ENCODE results near the gene PEAK1.
A peak's percentile ranks its signal among the peaks of the same experiment; 100 is the strongest.
"Not testable (repeated sequence)": the region's sequence is repeated elsewhere in the genome, so short reads cannot be mapped to it uniquely, and the experiment has no call there.

The PEAK1 gene

GRCh38 chr15:77420610-77421369 lies 886 bp upstream of the PEAK1 start, which contains the start of gene HMG20A:
Gene HMG20A, plus strand, starts transcription at chr15:77420888. Its CDS starts 37,520 bp downstream, at chr15:77458408.
- peak; percentile 33 to 41 for DNase-seq (ENCODE audit: low read depth in 2 of 2)

GRCh38 chr15:77418966-77419835 lies 703 bp downstream of the PEAK1 start:
- peak; percentile 12 to 21 for DNase-seq (ENCODE audit: low read depth in 2 of 2)

GRCh38 chr15:77418391-77418965 lies 1.4 kb downstream of the PEAK1 start:
- no peak for DNase-seq (ENCODE audit: low read depth in 2 of 2)

- DNase-seq (ENCODE audit: low read depth in 2 of 2), result no peak
These were observed 2.3 kb downstream of the PEAK1 start for GRCh38 chr15:77417602-77418001.

- no peak for DNase-seq (ENCODE audit: low read depth in 2 of 2)
These were observed 3.0 kb downstream of the PEAK1 start for GRCh38 chr15:77416954-77417353.

GRCh38 chr15:77416148-77416455 lies 3.8 kb downstream of the PEAK1 start:
- no peak for DNase-seq (ENCODE audit: low read depth in 2 of 2)

- no peak for DNase-seq (ENCODE audit: low read depth in 2 of 2)
These were observed 4.3 kb downstream of the PEAK1 start for GRCh38 chr15:77415450-77416147.

- no peak for DNase-seq (ENCODE audit: low read depth in 2 of 2)
These were observed 5.0 kb downstream of the PEAK1 start for GRCh38 chr15:77414789-77415442.

GRCh38 chr15:77413699-77414349 lies 6.1 kb downstream of the PEAK1 start:
- DNase-seq (ENCODE audit: low read depth in 2 of 2), result no peak

GRCh38 chr15:77412972-77413698 lies 6.8 kb downstream of the PEAK1 start:
- no peak for DNase-seq (ENCODE audit: low read depth in 2 of 2)

GRCh38 chr15:77411619-77411976 lies 8.3 kb downstream of the PEAK1 start:
- no peak for DNase-seq (ENCODE audit: low read depth in 2 of 2)

GRCh38 chr15:77410701-77411618 lies 8.9 kb downstream of the PEAK1 start:
- DNase-seq (ENCODE audit: low read depth in 2 of 2), result no peak

GRCh38 chr15:77410157-77410500 lies 9.8 kb downstream of the PEAK1 start:
- not testable (repeated sequence) for DNase-seq (ENCODE audit: low read depth in 2 of 2)

- no peak for DNase-seq (ENCODE audit: low read depth in 2 of 2)
These were observed 10.4 kb downstream of the PEAK1 start for GRCh38 chr15:77409259-77410156.

GRCh38 chr15:77406846-77407245 lies 13.1 kb downstream of the PEAK1 start:
- no peak for DNase-seq (ENCODE audit: low read depth in 2 of 2)

GRCh38 chr15:77406173-77406759 lies 13.6 kb downstream of the PEAK1 start:
- DNase-seq (ENCODE audit: low read depth in 2 of 2), result not testable (repeated sequence)

GRCh38 chr15:77402740-77403379 lies 17.0 kb downstream of the PEAK1 start:
- no peak for DNase-seq (ENCODE audit: low read depth in 2 of 2)

Measured in stimulated activated CD4-positive, alpha-beta T cell treated with anti-CD3 and anti-CD28 coated beads, Interleukin-15, amount 100 ng/mL, for 48 hours (primary cell).